Fibroblast of villous mesenchyme (primary cell): Measurements from ENCODE around the gene MRPL58. TPM values are rescaled to one million over a fixed set of nuclear protein-coding genes. Genes with fewer than 3 reads are reported as not detected.
"Not testable (repeated sequence)": the region's sequence is repeated elsewhere in the genome, so short reads cannot be mapped to it uniquely, and the experiment has no call there.

Source experiments
- DNase-seq: peaks from one replicate; pipeline ENCODE4 v3.0.0-alpha.2; 2010; ENCODE audit warnings: low read depth
- H3K4me3 ChIP-seq: 2 replicates; pipeline ENCODE4 v1.5.1; 2011; ENCODE audit warnings: low read depth, mild to moderate bottlenecking, low read length
- CTCF ChIP-seq: IDR thresholded peaks from 2 replicates; pipeline ENCODE4 v1.5.1; 2012; ENCODE audit warnings: low read depth, mild to moderate bottlenecking, low read length; ENCODE audit not compliant: insufficient read depth
- total RNA-seq: library from RNA; depleted of rRNA; stranded (reverse); fragments of >200 nt; gene quantifications from 2 replicates; pipeline ENCODE4 v1.2.3, GENCODE V29; 2012

MRPL58 gene
- total RNA-seq: 23.7 and 30.6 TPM in 2 replicates

DNA sequence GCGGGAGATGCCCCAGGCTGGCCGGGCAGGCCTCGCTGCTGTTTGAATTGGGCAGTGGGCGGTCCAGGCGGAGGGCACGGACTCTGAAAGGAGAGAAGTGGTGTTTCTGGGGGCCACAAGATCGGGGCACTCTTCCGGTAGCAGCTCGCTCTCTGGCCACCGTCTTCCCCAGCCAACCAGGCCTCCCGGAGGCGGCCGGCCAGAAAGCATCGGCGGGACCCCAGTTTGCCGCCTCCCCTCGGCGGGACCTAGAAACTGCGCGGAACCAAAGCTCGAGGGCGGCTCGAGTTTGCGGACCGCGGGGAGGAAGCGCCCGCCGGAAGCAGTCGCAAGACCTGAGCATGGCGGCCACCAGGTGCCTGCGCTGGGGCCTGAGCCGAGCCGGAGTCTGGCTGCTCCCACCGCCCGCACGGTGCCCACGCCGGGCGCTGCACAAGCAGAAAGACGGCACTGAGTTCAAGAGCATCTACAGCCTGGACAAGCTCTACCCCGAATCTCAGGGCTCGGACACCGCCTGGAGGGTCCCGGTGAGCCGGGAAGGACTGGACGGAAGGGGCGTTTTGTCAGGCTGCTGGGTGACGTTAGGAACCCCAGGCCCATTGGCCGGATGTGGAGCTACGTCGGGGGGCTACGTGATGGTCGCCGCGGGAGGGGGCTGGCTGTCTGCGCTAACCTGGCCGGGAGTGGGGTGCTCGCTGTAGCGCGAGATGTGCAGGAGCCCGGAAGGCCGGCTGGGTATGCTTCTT, at the start of gene MRPL58:
TSS of gene MRPL58 (plus strand) at position 325 of the 746 bp plus-strand sequence. CDS start at position 342, 17 bp downstream.
- H3K4me3 ChIP-seq: peak within 1 kb of the TSS; percentile 91
- peak; percentile 82 for DNase-seq
- TF ChIP-seq CTCF: peak; percentile 57

DNA sequence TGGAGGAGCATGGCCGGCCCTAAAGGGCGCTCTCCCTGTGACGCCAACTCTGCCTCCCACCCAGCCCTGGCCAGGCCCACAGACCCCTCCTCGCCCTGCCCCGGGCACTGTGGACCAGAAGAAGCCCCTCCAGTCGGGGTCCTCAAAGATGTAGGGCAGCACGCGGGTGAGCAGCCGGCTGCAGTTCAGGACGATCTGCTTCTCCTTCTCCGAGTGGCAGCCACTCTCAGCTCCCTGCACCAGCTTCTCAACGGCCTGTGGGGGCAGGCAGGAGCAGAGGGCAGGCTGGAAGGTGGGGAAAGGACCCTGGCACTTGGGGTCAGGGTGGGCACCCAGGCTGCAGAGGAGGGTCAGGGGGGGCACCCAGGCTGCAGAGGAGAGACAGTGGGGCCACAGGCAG, 48.8 kb upstream of the MRPL58 start:
- no peak for DNase-seq
- H3K4me3 ChIP-seq: no peak overlapping the region
- TF ChIP-seq CTCF: peak; percentile 13

DNA sequence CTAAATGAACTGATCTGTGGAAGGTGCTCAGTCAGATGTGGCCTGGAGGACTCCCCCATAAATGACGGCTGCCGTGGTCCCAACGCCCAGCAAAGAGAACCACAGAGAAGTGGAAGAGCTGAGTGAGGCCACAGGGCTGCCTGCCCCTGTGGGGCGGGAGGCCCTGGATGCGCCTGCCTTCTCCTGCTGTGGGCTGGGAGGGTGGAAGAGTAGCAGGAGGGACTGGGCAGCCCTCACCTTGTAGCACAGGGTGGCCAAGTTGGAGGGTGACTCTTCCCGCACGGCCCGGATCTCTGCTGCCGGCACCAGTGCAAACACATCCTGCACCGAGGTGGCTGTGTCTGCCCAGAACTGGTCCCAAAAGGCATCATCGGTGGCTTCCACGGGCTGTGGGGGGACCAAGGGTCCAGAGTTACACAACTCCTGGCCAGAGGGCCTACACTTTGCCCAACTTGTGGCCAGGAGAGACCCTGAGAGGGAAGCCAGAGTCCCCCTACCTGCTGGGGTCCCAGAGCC, 48.2 kb upstream of the MRPL58 start:
- no peak for DNase-seq
- H3K4me3 ChIP-seq: no peak overlapping the region
- TF ChIP-seq CTCF: no peak

DNA sequence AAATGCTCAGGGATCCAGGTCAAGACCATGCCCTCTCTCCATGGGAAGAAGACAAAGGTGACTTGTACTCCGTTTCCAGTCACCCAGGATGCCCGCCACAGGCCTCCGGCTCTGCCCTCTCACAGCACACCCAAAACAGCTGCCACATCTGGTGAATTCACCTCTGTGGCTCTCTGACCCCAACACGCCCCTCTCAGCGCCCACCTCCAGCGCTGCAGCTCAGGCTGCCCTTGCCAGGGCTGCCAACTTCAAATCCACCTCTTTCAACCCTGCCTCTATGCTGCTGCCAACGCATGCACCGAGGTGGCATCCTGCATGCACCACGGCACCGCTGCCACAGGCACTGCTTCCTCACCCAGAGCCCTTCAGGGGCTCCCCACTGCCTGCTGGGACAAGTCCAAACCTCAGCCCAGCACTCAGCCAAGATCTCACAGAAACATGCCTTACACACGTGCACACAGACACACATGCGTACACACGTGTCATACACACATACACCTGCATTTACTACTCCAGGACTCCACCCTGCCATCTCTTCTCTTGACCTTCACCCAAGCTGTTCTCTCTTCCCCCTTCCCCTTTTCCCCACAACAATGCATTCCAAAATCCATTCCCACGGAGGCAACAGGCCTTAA, 47.4 kb upstream of the MRPL58 start:
- no peak for DNase-seq
- TF ChIP-seq CTCF: no peak
- no peak overlapping the region for H3K4me3 ChIP-seq

DNA sequence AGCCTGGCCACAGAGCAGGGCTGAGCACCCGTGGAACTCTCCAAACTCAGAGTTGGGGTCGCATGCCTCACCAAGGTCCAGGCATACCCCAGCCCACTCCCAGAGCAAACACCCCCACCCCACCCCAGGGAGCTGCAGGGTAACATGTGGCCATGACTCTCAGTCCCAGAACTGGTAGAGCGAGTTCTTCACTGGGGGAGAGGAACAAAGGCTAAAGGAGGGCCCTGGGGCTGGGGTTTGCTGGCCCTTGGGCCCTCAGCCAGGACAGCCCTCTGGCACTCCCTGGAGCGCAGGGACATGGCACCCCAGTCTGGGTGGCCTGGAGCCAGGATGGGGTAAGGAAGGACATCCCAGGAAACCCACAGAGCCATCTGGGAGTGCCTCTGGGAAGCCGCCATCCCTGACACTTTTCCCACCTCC, 44.1 kb upstream of the MRPL58 start:
- no peak for DNase-seq
- no peak overlapping the region for H3K4me3 ChIP-seq
- no peak for TF ChIP-seq CTCF

- not testable (repeated sequence) for DNase-seq, H3K4me3 ChIP-seq
These were observed 43.0 kb upstream of the MRPL58 start for GRCh38 chr17:74969501-74969900.

DNA sequence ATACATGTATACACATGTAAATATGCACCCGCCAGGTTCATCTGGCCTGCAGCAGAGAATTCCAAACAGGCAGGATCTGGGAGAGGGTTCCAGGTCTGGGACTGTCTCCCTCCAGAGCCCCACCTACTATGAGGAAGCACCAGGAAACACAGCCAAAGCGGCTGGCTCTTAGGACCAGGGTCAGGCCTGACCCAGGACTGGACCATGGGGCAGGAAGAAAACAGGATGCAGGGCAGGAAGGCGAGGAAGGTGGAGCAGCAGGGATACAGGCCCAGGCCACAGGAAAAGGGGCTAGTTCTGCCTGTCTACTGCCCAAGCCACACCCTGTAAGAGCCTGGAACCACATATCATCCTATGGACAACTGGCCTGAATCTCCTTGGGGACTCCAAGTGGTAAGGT, 42.1 kb upstream of the MRPL58 start:
- no peak for DNase-seq
- TF ChIP-seq CTCF: no peak
- no peak overlapping the region for H3K4me3 ChIP-seq
